Parathyroid adenoma (tissue), 2 donors: ENCODE data around the gene TCIRG1.

Source experiments
- H2AFZ ChIP-seq: fragments of 300-600 bp; sonication (generic); one replicate; pipeline ENCODE4 v1.7.0; 2017; ENCODE audit warnings: antibody characterized with exemption, mild to moderate bottlenecking
- H3K27ac ChIP-seq: fragments of 300-600 bp; sonication (generic); one replicate; pipeline ENCODE4 v1.7.0; 2017
- H3K27me3 ChIP-seq: fragments of 300-600 bp; sonication (generic); one replicate; pipeline ENCODE4 v1.7.0; 2017; ENCODE audit warnings: low read length; ENCODE audit not compliant: control insufficient read depth, insufficient read depth
- H3K36me3 ChIP-seq: fragments of 300-600 bp; sonication (generic); one replicate; pipeline ENCODE4 v1.7.0; 2017; ENCODE audit warnings: low read length; ENCODE audit not compliant: control insufficient read depth, insufficient read depth
- H3K4me1 ChIP-seq: fragments of 300-600 bp; sonication (generic); one replicate; pipeline ENCODE4 v1.7.0; 2017; ENCODE audit warnings: control low read depth
- H3K4me2 ChIP-seq: fragments of 300-600 bp; sonication (generic); one replicate; pipeline ENCODE4 v1.7.0; 2017; ENCODE audit warnings: low read length
- H3K4me3 ChIP-seq: fragments of 300-600 bp; sonication (generic); one replicate; pipeline ENCODE4 v1.7.0; 2017; ENCODE audit warnings: low read depth, low read length
- H3K79me2 ChIP-seq: fragments of 300-600 bp; sonication (generic); one replicate; pipeline ENCODE4 v1.7.0; 2017; ENCODE audit warnings: control low read depth
- H3K9ac ChIP-seq: fragments of 300-600 bp; sonication (generic); one replicate; pipeline ENCODE4 v1.7.0; 2017; ENCODE audit warnings: mild to moderate bottlenecking
- H3K9me3 ChIP-seq: fragments of 300-600 bp; sonication (generic); one replicate; pipeline ENCODE4 v1.7.0; 2017; ENCODE audit warnings: low read length; ENCODE audit not compliant: control insufficient read depth
- CTCF ChIP-seq: fragments of 300-600 bp; sonication (generic); IDR thresholded peaks from one replicate; pipeline ENCODE4 v1.7.0; 2017; ENCODE audit warnings: antibody characterized with exemption, mild to moderate bottlenecking
- donor health status: primary hyperparathyroidism.

Gene TCIRG1

GRCh38 chr11:68022531-68022930 is 16.3 kb upstream of the TCIRG1 start:
- H3K4me1 ChIP-seq: no peaks in the 10 kb centered on the region
- no peak overlapping the region for H3K27ac ChIP-seq
- H3K27me3 ChIP-seq: no peaks in the 10 kb centered on the region
- H2AFZ ChIP-seq: no peak overlapping the region
- H3K9me3 ChIP-seq: no peaks in the 10 kb centered on the region
- H3K9ac ChIP-seq: no peak overlapping the region
- TF ChIP-seq CTCF: no peak
- no peaks in the 10 kb centered on the region for H3K79me2 ChIP-seq
- no peak overlapping the region for H3K4me3 ChIP-seq
- H3K4me2 ChIP-seq: no peak overlapping the region
- H3K36me3 ChIP-seq: no peaks in the 10 kb centered on the region

DNA sequence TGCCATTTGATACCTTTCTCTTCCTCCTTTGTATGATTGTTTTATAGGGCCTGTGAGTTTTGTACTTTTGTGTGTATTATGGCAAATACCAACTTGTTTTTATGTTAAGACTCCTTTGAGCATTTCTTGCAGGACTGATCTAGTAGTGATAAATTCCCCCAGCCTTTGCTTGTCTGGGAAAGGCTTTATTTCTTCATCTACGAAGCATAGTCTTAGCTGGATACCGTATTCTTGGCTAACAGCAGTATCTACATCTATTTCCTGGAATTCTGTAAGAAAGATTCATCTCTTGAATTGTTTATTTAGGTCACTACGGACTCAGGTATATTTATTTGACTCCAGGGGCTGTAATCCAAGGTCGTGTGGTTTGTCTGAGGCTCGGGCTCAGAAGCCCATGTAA is 14.3 kb upstream of the TCIRG1 start:
- Histone ChIP-seq H3K27ac (no peak overlapping the region), H3K4me1 (no peaks in the 10 kb centered on the region), H3K9me3 (no peaks in the 10 kb centered on the region), H2AFZ (no peak overlapping the region), H3K9ac (no peak overlapping the region), H3K36me3 (no peaks in the 10 kb centered on the region), H3K4me2 (no peak overlapping the region), H3K27me3 (no peaks in the 10 kb centered on the region), H3K4me3 (no peak overlapping the region), H3K79me2 (no peaks in the 10 kb centered on the region)
- TF ChIP-seq CTCF: no peak

GRCh38 chr11:68025047-68025446 is 13.8 kb upstream of the TCIRG1 start:
- Histone ChIP-seq H3K36me3 (no peaks in the 10 kb centered on the region), H3K9me3 (no peaks in the 10 kb centered on the region)
- TF ChIP-seq CTCF: no peak

GRCh38 chr11:68026391-68027105 is 12.3 kb upstream of the TCIRG1 start:
- H3K9ac ChIP-seq: no peak overlapping the region
- no peak for TF ChIP-seq CTCF
- peaks cover 4% of the 10 kb centered on the region for H3K79me2 ChIP-seq
- no peaks in the 10 kb centered on the region for H3K36me3 ChIP-seq
- no peak overlapping the region for H3K27ac ChIP-seq
- H3K9me3 ChIP-seq: no peaks in the 10 kb centered on the region
- no peak overlapping the region for H3K4me2 ChIP-seq
- no peaks in the 10 kb centered on the region for H3K27me3 ChIP-seq
- H3K4me1 ChIP-seq: peaks cover 2% of the 10 kb centered on the region
- no peak overlapping the region for H3K4me3 ChIP-seq
- H2AFZ ChIP-seq: no peak overlapping the region

More at GRCh38 chr11:68025047-68025446, 13.8 kb upstream of the TCIRG1 start:
- Histone ChIP-seq H3K27me3 (no peaks in the 10 kb centered on the region), H3K4me1 (no peaks in the 10 kb centered on the region), H3K4me2 (no peak overlapping the region), H3K9ac (no peak overlapping the region), H3K4me3 (no peak overlapping the region), H3K79me2 (no peaks in the 10 kb centered on the region), H2AFZ (no peak overlapping the region), H3K27ac (no peak overlapping the region)

GRCh38 chr11:68027667-68028066 is 11.2 kb upstream of the TCIRG1 start:
- Histone ChIP-seq H3K4me1 (peaks cover 3% of the 10 kb centered on the region), H3K9me3 (no peaks in the 10 kb centered on the region), H3K27ac (no peak overlapping the region), H3K79me2 (peaks cover 6% of the 10 kb centered on the region), H3K4me3 (no peak overlapping the region), H3K9ac (no peak overlapping the region), H3K4me2 (no peak overlapping the region), H3K36me3 (no peaks in the 10 kb centered on the region), H2AFZ (no peak overlapping the region), H3K27me3 (no peaks in the 10 kb centered on the region)
- TF ChIP-seq CTCF: no peak
